Subcutaneous abdominal adipose tissue (tissue), 5 donors: ENCODE measurements around the gene PAPSS1.

Source experiments
- H3K27ac ChIP-seq: one replicate; pipeline ENCODE4 v1.7.0; 2013; ENCODE audit warnings: low read depth, mild to moderate bottlenecking, inconsistent platforms, low read length, moderate library complexity
- H3K27me3 ChIP-seq, 5 donors: one replicate each; pipeline ENCODE4 v1.7.0; 2013; ENCODE audit warnings: low read length in 5 of 5, inconsistent platforms in 1 of 5; ENCODE audit not compliant: control insufficient read depth in 5 of 5, insufficient read depth in 4 of 5
- H3K36me3 ChIP-seq, 5 donors: one replicate each; pipeline ENCODE4 v1.7.0; 2013; ENCODE audit warnings: low read length in 5 of 5; ENCODE audit not compliant: control insufficient read depth in 5 of 5, insufficient read depth in 5 of 5
- H3K4me1 ChIP-seq, 5 donors: one replicate each; pipeline ENCODE4 v1.7.0; 2013; ENCODE audit warnings: low read length in 5 of 5, mild to moderate bottlenecking in 3 of 5, moderate library complexity in 1 of 5; ENCODE audit not compliant: control insufficient read depth in 5 of 5, insufficient read depth in 5 of 5
- H3K4me3 ChIP-seq, 5 donors: one replicate each; pipeline ENCODE4 v1.7.0; 2013; ENCODE audit warnings: low read length in 5 of 5, low read depth in 1 of 5
- H3K9ac ChIP-seq, 5 donors: one replicate each; pipeline ENCODE4 v1.7.0; 2013; ENCODE audit warnings: low read length in 5 of 5, mild to moderate bottlenecking in 4 of 5, moderate library complexity in 3 of 5
- H3K9me3 ChIP-seq, 5 donors: one replicate each; pipeline ENCODE4 v1.7.0; 2013; ENCODE audit warnings: low read length in 5 of 5; ENCODE audit not compliant: control insufficient read depth in 5 of 5
- donor health status: healthy.
- donor health status: healthy.
- donor health status: healthy.
- donor health status: healthy.
- donor health status: healthy.

The PAPSS1 gene

GRCh38 chr4:107640878-107641277 is 79.2 kb downstream of the PAPSS1 start:
- H3K9ac ChIP-seq: no peak overlapping the region
- peaks cover 0 to 19% (median 6%) of the 10 kb centered on the region in 5 donors for H3K4me1 ChIP-seq
- H3K27me3 ChIP-seq: no peaks in the 10 kb centered on the region
- H3K36me3 ChIP-seq: peaks cover 2 to 20% (median 16%) of the 10 kb centered on the region in 5 donors
- H3K27ac ChIP-seq: peak overlapping the region; percentile 15
- no peak overlapping the region for H3K4me3 ChIP-seq
- H3K9me3 ChIP-seq: no peaks in the 10 kb centered on the region

- no peak overlapping the region for H3K9ac ChIP-seq
- no peaks in the 10 kb centered on the region for H3K27me3 ChIP-seq
- no peak overlapping the region for H3K27ac ChIP-seq
- H3K4me3 ChIP-seq: no peak overlapping the region
- H3K9me3 ChIP-seq: no peaks in the 10 kb centered on the region
- peaks cover 2 to 20% (median 16%) of the 10 kb centered on the region in 5 donors for H3K36me3 ChIP-seq
- H3K4me1 ChIP-seq: peaks cover 0 to 19% (median 6%) of the 10 kb centered on the region in 5 donors
Measured at GRCh38 chr4:107640197-107640596, 79.8 kb downstream of the PAPSS1 start.

- Histone ChIP-seq H3K36me3 (peaks cover 0 to 1% (median 0%) of the 10 kb centered on the region in 5 donors), H3K4me1 (peaks cover 0 to 23% (median 9%) of the 10 kb centered on the region in 5 donors), H3K27me3 (no peaks in the 10 kb centered on the region), H3K9me3 (no peaks in the 10 kb centered on the region), H3K4me3 (no peak overlapping the region), H3K9ac (no peak overlapping the region), H3K27ac (no peak overlapping the region)
Measured at GRCh38 chr4:107635735-107636134, 84.3 kb downstream of the PAPSS1 start.

- Histone ChIP-seq H3K4me1 (peaks cover 0 to 23% (median 8%) of the 10 kb centered on the region in 5 donors), H3K9me3 (no peaks in the 10 kb centered on the region), H3K27me3 (no peaks in the 10 kb centered on the region), H3K27ac (peak overlapping the region; percentile 51), H3K9ac (peak overlapping the region in 1 of 5 donors; percentile 30), H3K36me3 (peaks cover 0 to 6% (median 0%) of the 10 kb centered on the region in 5 donors), H3K4me3 (peak overlapping the region in 4 of 5 donors; percentile 8 to 35 (median 30))
Measured at GRCh38 chr4:107631560-107631959, 88.5 kb downstream of the PAPSS1 start.

- Histone ChIP-seq H3K9me3 (no peaks in the 10 kb centered on the region), H3K4me3 (no peak overlapping the region), H3K4me1 (peaks cover 0 to 25% (median 10%) of the 10 kb centered on the region in 5 donors)
Measured at GRCh38 chr4:107630185-107630705, 89.8 kb downstream of the PAPSS1 start.

GRCh38 chr4:107629318-107629717 is 90.7 kb downstream of the PAPSS1 start:
- Histone ChIP-seq H3K27ac (no peak overlapping the region), H3K4me1 (peaks cover 0 to 32% (median 12%) of the 10 kb centered on the region in 5 donors), H3K4me3 (no peak overlapping the region), H3K36me3 (peaks cover 0 to 6% (median 0%) of the 10 kb centered on the region in 5 donors), H3K9me3 (no peaks in the 10 kb centered on the region), H3K27me3 (no peaks in the 10 kb centered on the region), H3K9ac (no peak overlapping the region)

More at GRCh38 chr4:107630185-107630705, 89.8 kb downstream of the PAPSS1 start:
- Histone ChIP-seq H3K27me3 (no peaks in the 10 kb centered on the region), H3K36me3 (peaks cover 0 to 6% (median 0%) of the 10 kb centered on the region in 5 donors), H3K9ac (no peak overlapping the region), H3K27ac (no peak overlapping the region)

GRCh38 chr4:107625391-107625902 is 94.6 kb downstream of the PAPSS1 start:
- H3K9me3 ChIP-seq: peaks cover 0 to 9% (median 5%) of the 10 kb centered on the region in 5 donors
- H3K4me3 ChIP-seq: no peak overlapping the region
- peaks cover 0 to 8% (median 0%) of the 10 kb centered on the region in 5 donors for H3K36me3 ChIP-seq
- H3K4me1 ChIP-seq: peaks cover 0 to 20% (median 4%) of the 10 kb centered on the region in 5 donors
- no peak overlapping the region for H3K27ac ChIP-seq
- H3K9ac ChIP-seq: no peak overlapping the region
- H3K27me3 ChIP-seq: no peaks in the 10 kb centered on the region

GRCh38 chr4:107624024-107624423 is 96.0 kb downstream of the PAPSS1 start:
- Histone ChIP-seq H3K27ac (no peak overlapping the region), H3K36me3 (peaks cover 0 to 6% (median 0%) of the 10 kb centered on the region in 5 donors), H3K9me3 (peaks cover 0 to 9% (median 5%) of the 10 kb centered on the region in 5 donors), H3K4me3 (no peak overlapping the region), H3K27me3 (no peaks in the 10 kb centered on the region), H3K9ac (no peak overlapping the region), H3K4me1 (peaks cover 0 to 27% (median 4%) of the 10 kb centered on the region in 5 donors)

- peaks cover 0 to 9% (median 5%) of the 10 kb centered on the region in 5 donors for H3K9me3 ChIP-seq
- no peak overlapping the region for H3K9ac ChIP-seq
- H3K36me3 ChIP-seq: peaks cover 0 to 6% (median 0%) of the 10 kb centered on the region in 5 donors
- H3K4me3 ChIP-seq: peak overlapping the region in 1 of 5 donors; percentile 7
- H3K27ac ChIP-seq: no peak overlapping the region
- no peaks in the 10 kb centered on the region for H3K27me3 ChIP-seq
- peaks cover 0 to 34% (median 10%) of the 10 kb centered on the region in 5 donors for H3K4me1 ChIP-seq
Measured at GRCh38 chr4:107622006-107622405, 98.0 kb downstream of the PAPSS1 start.

GRCh38 chr4:107619731-107620130 is 100.3 kb downstream of the PAPSS1 start:
- Histone ChIP-seq H3K9me3 (peaks cover 0 to 9% (median 5%) of the 10 kb centered on the region in 5 donors), H3K36me3 (peaks cover 0 to 6% (median 0%) of the 10 kb centered on the region in 5 donors), H3K27me3 (no peaks in the 10 kb centered on the region), H3K9ac (no peak overlapping the region), H3K4me1 (peaks cover 0 to 26% (median 6%) of the 10 kb centered on the region in 5 donors), H3K4me3 (no peak overlapping the region), H3K27ac (no peak overlapping the region)
